Lower lobe of right lung (tissue), 2 donors: ENCODE results near the gene HSPG2. TPM values are rescaled to one million over a fixed set of nuclear protein-coding genes. Genes with fewer than 3 reads are reported as not detected.

ENCODE experiments used
- ATAC-seq, 2 donors: fragments of 200-7000 bp; cut with Tn5 transposase; one replicate each; pipeline ENCODE4 v1.9.1; 2020 to 2022; ENCODE audit warnings: mild to moderate bottlenecking in 2 of 2, moderate library complexity in 2 of 2
- DNase-seq: peaks from one replicate; pipeline ENCODE4 v3.0.0-alpha.2; 2020
- H3K27ac ChIP-seq: fragments of 200-600 bp; one replicate; pipeline ENCODE4 v1.8.0; 2022
- H3K27me3 ChIP-seq: fragments of 200-600 bp; one replicate; pipeline ENCODE4 v1.8.0; 2022; ENCODE audit warnings: low read depth
- H3K36me3 ChIP-seq: fragments of 200-600 bp; one replicate; pipeline ENCODE4 v1.8.0; 2022; ENCODE audit warnings: mild to moderate bottlenecking
- H3K4me1 ChIP-seq: fragments of 200-600 bp; one replicate; pipeline ENCODE4 v1.8.0; 2022
- H3K4me3 ChIP-seq: fragments of 200-600 bp; one replicate; pipeline ENCODE4 v1.8.0; 2022; ENCODE audit warnings: mild to moderate bottlenecking
- H3K9me3 ChIP-seq: fragments of 200-600 bp; one replicate; pipeline ENCODE4 v1.8.0; 2022
- CTCF ChIP-seq: fragments of 200-600 bp; IDR thresholded peaks from one replicate; pipeline ENCODE4 v1.8.0; 2022; ENCODE audit warnings: antibody characterized with exemption, mild to moderate bottlenecking
- intact Hi-C: fragments of 100-400 bp; cut with DNase I; formaldehyde crosslinking; loops from one replicate; pipeline ENCODE4 v1.11.0; 2022
- total RNA-seq: library from RNA; stranded (reverse); fragmentation: NEBNext Ultra II Directional; extraction: Animal tissue kit (Norgen Biotek cat#: 25700); gene quantifications from one replicate; pipeline ENCODE4 v1.2.1, GENCODE V29; 2021
- donor health status: DM: no; HTN: yes; CAD: no; lungs with severe emphysema.

HSPG2 gene
- total RNA-seq, 1 donor from 2014 or later: 216 TPM

- Histone ChIP-seq H3K36me3 (peaks cover 58% of the 10 kb centered on the region), H3K27me3 (no peaks in the 10 kb centered on the region), H3K4me1 (peaks cover 36% of the 10 kb centered on the region), H3K27ac (no peak overlapping the region), H3K4me3 (no peak overlapping the region), H3K9me3 (no peaks in the 10 kb centered on the region)
- no peak for TF ChIP-seq CTCF
- ATAC-seq: no peak
- intact Hi-C loops: no loop called here
- DNase-seq: no peak
These were observed 42.9 kb downstream of the HSPG2 start for GRCh38 chr1:21894034-21894881.

- no peak for TF ChIP-seq CTCF
- Histone ChIP-seq H3K9me3 (no peaks in the 10 kb centered on the region), H3K4me3 (no peak overlapping the region), H3K27ac (no peak overlapping the region), H3K36me3 (peaks cover 68% of the 10 kb centered on the region), H3K4me1 (peaks cover 26% of the 10 kb centered on the region), H3K27me3 (no peaks in the 10 kb centered on the region)
- DNase-seq (no peak), ATAC-seq (no peak)
- intact Hi-C loops: no loop called here
These were observed 43.9 kb downstream of the HSPG2 start for GRCh38 chr1:21893046-21893805.

- DNase-seq: no peak
- Histone ChIP-seq H3K27ac (no peak overlapping the region), H3K36me3 (peaks cover 80% of the 10 kb centered on the region), H3K4me3 (no peak overlapping the region), H3K4me1 (peaks cover 13% of the 10 kb centered on the region), H3K27me3 (no peaks in the 10 kb centered on the region), H3K9me3 (no peaks in the 10 kb centered on the region)
- TF ChIP-seq CTCF: no peak
- no peak for ATAC-seq
- intact Hi-C loops: no loop called here
These were observed 45.3 kb downstream of the HSPG2 start for GRCh38 chr1:21891621-21892479.

- no peak for TF ChIP-seq CTCF
- H3K27me3 ChIP-seq: no peaks in the 10 kb centered on the region
- H3K27ac ChIP-seq: no peak overlapping the region
- peaks cover 5% of the 10 kb centered on the region for H3K4me1 ChIP-seq
- ATAC-seq: no peak
- H3K4me3 ChIP-seq: no peak overlapping the region
- no peaks in the 10 kb centered on the region for H3K9me3 ChIP-seq
- DNase-seq: no peak
- intact Hi-C loops: no loop called here
- peaks cover 86% of the 10 kb centered on the region for H3K36me3 ChIP-seq
These were observed 46.0 kb downstream of the HSPG2 start for GRCh38 chr1:21891081-21891480.

GRCh38 chr1:21888500-21888899 is 48.6 kb downstream of the HSPG2 start:
- H3K4me3 ChIP-seq: no peak overlapping the region
- H3K4me1 ChIP-seq: no peaks in the 10 kb centered on the region
- no peak for TF ChIP-seq CTCF
- no peak overlapping the region for H3K27ac ChIP-seq
- DNase-seq (no peak), ATAC-seq (no peak)
- H3K36me3 ChIP-seq: peaks cover 93% of the 10 kb centered on the region
- intact Hi-C loops: no loop called here
- H3K27me3 ChIP-seq: no peaks in the 10 kb centered on the region
- H3K9me3 ChIP-seq: no peaks in the 10 kb centered on the region
